ENCODE measurements around the gene RPS15.

Gene RPS15

GRCh38 chr19:1420590-1420989 lies 17.6 kb upstream of the RPS15 start:
- DNase-seq, result no peak

GRCh38 chr19:1421218-1421957 lies 16.8 kb upstream of the RPS15 start:
- DNase-seq, result no peak

GRCh38 chr19:1421958-1422305 lies 16.3 kb upstream of the RPS15 start:
- DNase-seq, result no peak

DNA sequence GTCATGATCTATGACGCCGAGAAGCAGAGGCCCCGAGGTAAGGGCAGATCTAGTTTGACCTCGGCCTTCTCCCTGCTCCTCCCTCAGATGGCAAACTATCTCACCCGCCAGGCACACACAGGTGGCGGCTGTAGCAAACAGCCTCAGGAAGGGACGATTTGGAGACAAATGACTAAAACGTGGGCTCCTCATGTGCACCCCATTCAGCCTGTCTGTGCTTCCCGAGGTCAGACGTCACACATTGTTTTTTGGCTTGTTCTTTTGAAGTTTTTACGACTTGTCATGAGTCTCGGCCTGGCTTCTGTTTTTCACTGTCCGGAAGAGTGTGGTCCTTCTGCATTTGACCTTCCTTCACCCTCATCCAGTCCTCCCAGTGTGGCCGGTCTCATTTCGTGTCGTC lies 15.8 kb upstream of the RPS15 start:
- no peak for DNase-seq

- DNase-seq, result no peak
Observed at GRCh38 chr19:1422943-1423342, 15.3 kb upstream of the RPS15 start.

GRCh38 chr19:1423436-1424191 lies 14.6 kb upstream of the RPS15 start:
- no peak for DNase-seq

DNA sequence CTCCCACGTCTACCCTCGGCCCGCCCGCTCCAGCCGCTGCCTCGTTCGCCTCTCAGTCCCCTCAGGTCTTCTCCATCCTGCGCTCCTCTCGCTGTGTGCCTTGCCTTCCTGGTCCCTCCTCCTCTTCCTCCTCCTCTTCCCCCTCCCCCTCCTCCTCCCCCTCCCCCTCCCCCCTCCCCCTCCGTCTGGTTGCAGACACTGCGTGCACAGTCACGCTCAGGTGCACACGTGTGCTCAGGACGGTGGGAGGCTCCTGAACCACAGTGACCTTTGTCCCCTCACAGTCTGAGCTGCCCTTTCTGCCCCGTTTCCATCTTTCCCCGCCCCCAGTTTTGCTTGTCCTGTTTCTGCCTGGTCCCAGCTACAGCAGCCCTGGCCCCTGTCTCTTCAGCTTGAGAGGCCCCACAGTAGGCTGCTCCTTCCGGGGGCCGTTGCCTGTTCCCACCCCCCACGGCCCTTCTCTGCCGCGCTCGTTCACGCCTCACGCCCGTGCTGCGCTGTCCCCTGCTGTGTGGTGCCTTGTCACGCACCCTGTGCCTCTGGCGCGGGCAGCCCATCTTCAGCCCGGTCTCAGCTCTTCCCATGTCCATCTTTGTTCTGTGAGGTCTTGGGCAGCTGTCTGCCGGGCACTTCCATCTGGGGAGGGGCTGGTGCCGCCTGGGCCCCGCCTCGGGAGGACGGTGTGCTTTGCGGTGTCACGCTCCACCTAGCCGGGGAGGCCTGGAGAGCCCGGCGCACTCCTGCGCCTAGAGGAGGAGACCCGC lies 13.8 kb upstream of the RPS15 start:
- no peak for DNase-seq

- DNase-seq, result no peak
Observed at GRCh38 chr19:1425102-1425837, 12.9 kb upstream of the RPS15 start.

DNA sequence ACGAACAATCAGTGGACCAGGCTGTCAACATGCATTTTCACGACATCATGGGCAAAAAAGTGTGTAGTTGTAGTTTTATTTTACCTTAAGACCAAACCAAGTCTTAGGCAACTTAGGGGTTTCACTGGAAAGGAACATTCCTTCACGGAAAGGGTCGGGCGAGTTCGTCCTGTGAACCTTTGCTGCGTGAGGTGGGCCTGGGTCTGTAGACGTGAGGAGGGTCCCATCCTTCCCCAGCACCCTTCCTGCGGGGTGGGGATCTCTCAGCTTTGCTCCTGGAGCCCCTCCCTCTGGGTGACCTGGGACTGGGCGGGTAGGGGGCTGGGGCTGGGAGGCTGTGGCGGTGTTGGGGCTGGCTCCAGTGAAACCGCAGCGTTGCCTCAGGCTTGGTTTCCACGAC lies 12.3 kb upstream of the RPS15 start:
- no peak for DNase-seq

GRCh38 chr19:1426736-1427135 lies 11.5 kb upstream of the RPS15 start:
- DNase-seq, result no peak

DNA sequence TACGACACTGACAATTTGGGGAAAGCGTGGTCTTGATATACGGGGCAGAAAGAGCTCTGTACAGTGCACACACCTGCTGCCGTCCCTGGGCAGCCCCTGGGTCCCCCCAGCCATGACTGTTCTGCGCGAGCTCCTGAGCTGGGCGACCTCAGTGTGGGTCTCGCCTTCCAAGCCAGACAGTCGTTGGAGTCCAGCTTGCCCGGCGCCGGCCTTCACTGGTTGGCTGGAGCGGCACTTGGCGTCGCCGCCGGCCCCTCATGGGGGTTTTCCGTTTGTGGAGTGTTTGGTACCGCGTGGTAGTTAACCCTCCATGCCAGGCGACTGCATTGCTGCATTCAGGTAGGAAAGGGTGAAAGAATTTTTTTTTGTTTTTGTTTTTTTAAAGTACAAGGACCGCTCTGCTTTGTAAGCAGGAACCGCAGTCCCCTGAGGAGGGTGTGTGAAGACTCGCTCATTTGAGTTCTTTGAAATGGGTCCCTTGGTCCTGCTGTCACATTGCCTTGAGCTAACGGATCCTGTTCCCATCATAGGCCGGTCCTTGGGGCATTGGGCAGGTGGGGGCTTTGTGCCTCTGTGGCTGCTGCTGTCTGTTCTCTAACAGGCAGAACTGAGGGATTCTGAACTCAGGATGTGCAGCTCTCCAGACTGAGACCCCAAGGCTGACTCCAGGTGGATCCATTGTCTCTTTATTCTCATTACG lies 10.8 kb upstream of the RPS15 start:
- no peak for DNase-seq

DNA sequence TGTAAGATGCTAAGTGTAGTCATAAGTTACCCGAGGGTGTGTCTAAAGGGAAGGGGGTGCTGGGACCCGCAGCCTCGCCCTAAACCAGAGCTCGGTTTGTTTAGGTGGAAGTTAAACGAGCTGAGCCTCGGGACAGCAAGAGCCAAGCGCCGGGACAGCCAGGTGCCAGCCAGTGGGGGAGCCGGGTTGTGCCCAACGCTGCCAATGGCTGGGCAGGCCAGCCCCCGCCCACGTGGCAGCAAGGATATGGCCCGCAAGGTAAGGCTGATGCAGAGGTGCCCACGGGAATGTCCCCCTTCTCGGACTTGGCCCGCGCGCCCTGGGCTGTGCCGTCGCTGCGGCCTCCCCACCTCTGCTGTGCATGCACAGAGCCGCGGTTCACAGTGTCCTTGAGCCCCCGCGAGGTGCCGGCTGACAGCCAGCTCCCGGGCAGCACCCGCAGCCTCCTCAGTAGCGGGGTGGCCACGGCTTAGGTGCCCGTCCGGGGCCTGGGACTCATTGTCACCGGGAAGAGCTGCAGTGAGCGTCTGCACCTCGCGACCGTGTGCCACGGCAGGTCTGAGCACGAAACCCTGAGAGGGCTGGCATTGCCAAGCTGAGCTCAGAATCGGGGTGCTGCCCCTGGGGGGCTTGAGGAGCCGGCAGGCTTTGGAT lies 9.3 kb upstream of the RPS15 start:
- DNase-seq, result no peak

GRCh38 chr19:1429750-1430149 lies 8.4 kb upstream of the RPS15 start:
- no peak for DNase-seq

GRCh38 chr19:1430246-1430645 lies 8.0 kb upstream of the RPS15 start:
- no peak for DNase-seq

DNA sequence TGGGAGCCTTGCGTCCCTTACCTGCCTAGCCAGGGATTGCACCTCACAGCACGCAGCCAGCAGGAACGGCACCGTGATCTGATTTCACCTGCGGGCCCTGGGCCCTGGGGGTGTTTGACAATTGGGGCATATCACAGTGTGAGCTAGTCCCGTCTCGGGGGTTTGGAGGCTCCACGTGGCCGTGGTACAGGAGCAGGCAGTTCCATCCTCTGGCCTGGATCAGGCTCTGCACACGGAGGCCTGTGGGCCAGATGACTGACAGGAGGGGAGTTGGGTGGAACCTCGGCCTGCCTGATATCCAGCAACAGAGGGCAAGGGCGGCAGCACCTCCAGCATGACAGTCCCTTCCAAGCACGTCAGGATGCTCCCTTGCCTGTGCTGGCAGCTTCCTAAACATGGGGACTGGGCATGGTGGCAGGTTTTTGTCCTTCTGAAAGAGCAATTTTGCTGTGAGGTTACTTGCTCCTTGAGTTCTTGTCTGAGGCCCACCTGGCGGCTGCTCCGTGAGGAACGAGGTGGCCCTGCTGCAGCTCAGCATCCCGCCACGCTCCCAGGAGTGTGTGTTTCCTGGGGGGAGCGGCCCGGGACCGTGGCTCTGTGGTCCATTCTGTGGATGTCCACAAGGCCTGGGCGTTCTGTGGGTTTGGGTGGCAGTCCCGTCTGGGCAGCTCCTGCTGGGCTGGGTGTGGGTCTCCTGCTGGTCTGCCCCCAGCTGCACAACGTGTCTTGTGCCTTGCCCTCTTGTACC lies 6.3 kb upstream of the RPS15 start:
- no peak for DNase-seq

DNA sequence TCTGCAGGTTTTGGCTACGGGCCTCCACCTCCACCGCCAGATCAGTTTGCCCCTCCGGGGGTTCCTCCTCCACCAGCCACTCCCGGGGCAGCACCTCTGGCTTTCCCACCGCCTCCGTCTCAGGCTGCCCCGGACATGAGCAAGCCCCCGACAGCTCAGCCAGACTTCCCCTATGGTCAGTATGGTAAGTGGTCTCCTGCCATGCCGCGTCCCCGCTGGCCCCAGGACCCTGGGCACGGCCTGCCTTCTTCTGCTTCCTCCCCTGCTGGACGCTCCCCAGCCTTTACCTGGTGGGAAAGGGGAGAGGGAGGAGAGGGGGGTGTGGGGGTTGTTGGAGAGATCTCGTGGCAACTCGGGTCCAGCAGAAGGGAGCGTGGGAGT lies 5.7 kb upstream of the RPS15 start:
- no peak for DNase-seq

- no peak for DNase-seq
Observed at GRCh38 chr19:1433119-1434039, 4.8 kb upstream of the RPS15 start.

GRCh38 chr19:1434040-1434366 lies 4.2 kb upstream of the RPS15 start:
- no peak for DNase-seq

GRCh38 chr19:1434577-1435060 lies 3.6 kb upstream of the RPS15 start:
- DNase-seq, result no peak

DNA sequence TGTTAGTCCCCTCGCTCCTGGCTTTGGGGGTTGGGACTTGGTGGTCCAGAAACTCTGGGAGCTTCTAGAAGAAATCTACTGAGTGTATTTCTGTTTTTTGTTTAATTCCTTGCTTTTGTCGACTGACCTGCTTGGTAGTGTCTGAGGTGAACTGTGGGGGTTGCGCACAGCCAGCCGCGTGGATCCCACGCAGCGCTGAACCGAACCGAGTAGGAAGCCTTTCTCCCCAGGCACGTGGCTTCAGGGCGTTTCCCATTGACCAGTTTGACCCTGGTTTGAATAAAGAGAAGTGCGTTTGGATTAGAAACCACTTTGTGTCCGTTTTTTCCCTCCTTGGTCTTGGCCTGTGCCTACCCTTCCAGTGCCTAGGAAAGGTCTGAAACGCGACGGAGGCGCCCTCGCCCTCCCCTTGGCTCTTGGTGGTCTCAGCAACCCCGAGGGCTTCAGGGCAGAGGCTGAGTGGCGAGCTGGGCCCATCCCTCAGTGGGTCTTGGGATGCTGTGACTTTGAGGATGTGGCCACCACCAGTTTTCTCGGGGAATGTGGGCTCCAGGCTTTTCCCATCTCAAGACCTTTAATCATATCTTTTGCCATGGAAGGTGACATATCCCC lies 2.7 kb upstream of the RPS15 start:
- no peak for DNase-seq

All from right forelimb (tissue), 1 donor.